HFF-Myc (cell line): Measurements from ENCODE around the gene NSD1.

Source experiments
- DNase-seq: peaks from one replicate; pipeline ENCODE4 v3.0.0-alpha.2; 2011; ENCODE audit warnings: low read depth; ENCODE audit errors: extremely low read depth
- H3K4me3 ChIP-seq: replicated peaks from 2 replicates; pipeline ENCODE4 v1.5.1; 2011; ENCODE audit warnings: low read depth, mild to moderate bottlenecking, control low read depth, low read length
- TF ChIP-seq, protein P1 (sequence below): IDR thresholded peaks from 2 replicates; pipeline ENCODE4 v1.5.1; 2012; ENCODE audit warnings: mild to moderate bottlenecking, low read depth, low read length, control low read depth; ENCODE audit errors: missing control alignments

Gene NSD1

DNA sequence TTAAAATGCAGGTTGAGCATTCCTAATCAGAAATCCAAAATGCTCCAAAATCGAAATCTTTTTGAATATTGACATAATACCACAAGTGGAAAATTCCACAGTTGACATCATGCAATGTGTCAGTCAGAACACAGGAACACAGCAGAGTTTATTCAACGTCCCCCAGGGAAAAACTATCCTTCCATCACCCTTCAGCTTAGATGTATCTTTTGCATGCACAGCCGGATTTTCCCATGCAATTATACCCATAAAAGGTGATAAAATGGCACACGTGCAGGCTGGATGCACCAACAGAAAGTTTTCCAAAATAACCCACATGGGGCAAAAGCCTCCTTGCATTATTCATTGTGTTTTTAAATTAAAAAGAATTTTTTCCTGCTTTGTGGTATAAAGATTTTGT is 98.8 kb downstream of the NSD1 start:
- H3K4me3 ChIP-seq, result no peak overlapping the region
- no peak for DNase-seq
- TF ChIP-seq, protein P1, sequence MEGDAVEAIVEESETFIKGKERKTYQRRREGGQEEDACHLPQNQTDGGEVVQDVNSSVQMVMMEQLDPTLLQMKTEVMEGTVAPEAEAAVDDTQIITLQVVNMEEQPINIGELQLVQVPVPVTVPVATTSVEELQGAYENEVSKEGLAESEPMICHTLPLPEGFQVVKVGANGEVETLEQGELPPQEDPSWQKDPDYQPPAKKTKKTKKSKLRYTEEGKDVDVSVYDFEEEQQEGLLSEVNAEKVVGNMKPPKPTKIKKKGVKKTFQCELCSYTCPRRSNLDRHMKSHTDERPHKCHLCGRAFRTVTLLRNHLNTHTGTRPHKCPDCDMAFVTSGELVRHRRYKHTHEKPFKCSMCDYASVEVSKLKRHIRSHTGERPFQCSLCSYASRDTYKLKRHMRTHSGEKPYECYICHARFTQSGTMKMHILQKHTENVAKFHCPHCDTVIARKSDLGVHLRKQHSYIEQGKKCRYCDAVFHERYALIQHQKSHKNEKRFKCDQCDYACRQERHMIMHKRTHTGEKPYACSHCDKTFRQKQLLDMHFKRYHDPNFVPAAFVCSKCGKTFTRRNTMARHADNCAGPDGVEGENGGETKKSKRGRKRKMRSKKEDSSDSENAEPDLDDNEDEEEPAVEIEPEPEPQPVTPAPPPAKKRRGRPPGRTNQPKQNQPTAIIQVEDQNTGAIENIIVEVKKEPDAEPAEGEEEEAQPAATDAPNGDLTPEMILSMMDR, result no peak

DNA sequence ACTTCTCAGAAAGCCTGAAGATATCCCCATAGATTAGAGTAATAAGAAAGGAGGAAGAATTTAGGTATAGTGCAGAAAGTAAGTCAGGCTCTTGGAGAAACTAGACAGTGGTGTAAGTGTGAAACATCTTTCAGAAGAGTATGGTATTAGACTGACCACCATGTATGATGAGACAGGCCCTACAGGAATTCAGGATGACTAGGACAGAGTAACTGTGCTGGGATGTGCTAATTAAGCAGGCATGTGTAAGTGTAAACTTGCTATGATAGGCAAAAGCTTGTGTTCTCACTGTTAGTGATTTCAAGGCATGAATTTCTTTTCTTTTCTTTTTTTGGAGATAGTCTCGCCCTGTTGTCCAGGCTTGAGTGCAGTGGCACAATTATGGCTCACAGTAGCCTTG is 99.2 kb downstream of the NSD1 start:
- DNase-seq, result no peak
- no peak overlapping the region for H3K4me3 ChIP-seq
- TF ChIP-seq, protein P1, result no peak

DNA sequence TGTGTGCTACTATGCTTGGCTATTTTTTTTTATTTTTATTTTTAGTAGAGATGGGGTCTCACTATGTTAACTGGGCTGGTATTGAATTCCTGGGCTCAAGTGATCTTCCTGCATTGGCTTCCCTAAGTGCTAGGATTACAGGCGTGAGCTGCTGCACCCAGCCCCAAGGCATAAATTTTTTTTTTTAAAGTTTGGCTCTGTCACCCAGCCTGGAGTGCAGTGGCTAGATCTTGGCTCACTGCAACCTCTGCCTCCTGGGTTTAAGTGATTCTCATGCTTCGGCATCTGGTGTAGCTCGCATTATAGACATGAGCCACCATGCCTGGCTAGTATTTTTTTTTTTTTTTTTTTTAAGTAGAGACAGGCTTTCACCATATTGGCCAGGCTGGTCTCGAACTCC is 99.6 kb downstream of the NSD1 start:
- no peak overlapping the region for H3K4me3 ChIP-seq
- TF ChIP-seq, protein P1, result no peak
- DNase-seq, result no peak

DNA sequence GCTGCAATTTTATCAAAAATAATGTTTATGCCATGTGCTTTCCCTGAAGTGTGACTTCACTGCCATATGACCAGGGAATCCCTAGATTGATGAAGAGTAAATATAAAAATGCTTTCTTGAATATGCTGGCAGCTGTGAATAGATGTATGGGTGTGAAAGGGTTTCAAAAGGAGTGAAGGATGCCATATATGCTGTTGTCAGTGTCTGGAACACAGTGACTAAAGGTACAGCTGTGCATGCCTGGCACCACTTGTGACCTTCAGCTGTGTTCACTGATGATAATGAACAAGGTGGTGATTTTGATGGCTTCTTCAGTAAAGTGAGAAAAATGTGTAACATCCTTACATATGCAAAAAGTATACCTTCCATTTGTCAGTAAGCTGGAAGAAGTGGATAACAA is 100.2 kb downstream of the NSD1 start:
- DNase-seq, result no peak
- TF ChIP-seq, protein P1, result no peak
- H3K4me3 ChIP-seq, result no peak overlapping the region

DNA sequence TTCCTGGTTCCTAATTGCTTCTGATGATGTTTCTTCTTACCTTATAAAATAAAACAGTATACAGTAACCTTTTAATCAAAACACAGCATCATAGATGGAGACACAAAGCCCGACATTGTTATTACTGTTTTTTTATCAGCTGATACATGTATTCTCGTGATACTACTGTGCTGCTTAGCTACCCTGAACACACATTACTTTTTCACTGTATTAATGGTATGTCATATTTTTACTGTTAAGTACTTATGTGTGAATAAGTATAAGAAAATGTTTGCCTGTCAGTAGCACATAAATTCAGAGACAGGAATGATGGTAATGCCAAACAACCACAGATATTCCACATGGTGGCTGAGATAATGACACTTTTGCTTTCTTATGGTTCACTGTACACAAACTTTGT is 101.3 kb downstream of the NSD1 start:
- H3K4me3 ChIP-seq, result no peak overlapping the region
- DNase-seq, result no peak
- TF ChIP-seq, protein P1, result no peak

DNA sequence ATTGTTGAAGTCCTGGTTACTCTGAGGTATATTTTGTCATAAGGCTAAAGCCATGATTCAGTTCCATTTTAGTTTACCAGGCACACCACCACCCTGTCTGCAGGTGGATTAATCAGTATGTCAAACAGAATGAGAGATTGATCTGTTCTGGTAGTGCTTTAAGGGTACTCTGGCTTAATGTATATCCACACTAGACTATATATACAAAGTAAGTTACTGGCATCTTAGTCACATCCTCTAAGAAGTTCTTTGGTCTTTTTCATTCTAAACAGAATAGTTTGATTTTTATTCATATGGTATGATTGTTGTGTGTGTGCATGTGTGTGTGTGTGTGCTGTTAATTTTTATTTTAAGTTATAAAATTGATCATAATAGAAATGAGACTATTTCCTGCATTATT is 108.2 kb downstream of the NSD1 start:
- no peak for DNase-seq
- TF ChIP-seq, protein P1, result no peak
- no peak overlapping the region for H3K4me3 ChIP-seq

DNA sequence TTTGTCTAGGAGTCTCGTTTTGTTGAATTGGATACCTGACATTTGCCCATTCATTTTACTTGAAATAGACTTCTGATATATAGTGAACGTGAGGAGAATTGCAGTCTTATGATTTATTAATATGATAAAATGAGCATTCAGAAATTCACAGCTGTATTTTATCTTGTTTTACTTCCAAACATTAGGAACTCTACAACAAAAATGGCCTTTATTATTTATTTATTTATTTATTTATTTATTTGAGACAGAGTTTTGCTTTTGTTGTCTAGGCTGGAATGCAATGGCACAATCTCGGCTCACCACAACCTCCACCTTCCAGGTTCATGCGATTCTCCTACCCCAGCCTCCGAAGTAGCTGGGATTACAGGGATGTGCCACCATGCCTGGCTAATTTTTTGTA is 108.7 kb downstream of the NSD1 start:
- TF ChIP-seq, protein P1, result no peak
- no peak for DNase-seq
- H3K4me3 ChIP-seq, result no peak overlapping the region
